Stimulated activated CD4-positive, alpha-beta T cell treated with anti-CD3 and anti-CD28 coated beads, Interleukin-2, amount 100 ng/mL, for 4 hours (primary cell): ENCODE data around the gene FGF2.
"Not testable (repeated sequence)": the region's sequence is repeated elsewhere in the genome, so short reads cannot be mapped to it uniquely, and the experiment has no call there.

Experiments used
- DNase-seq: peaks from one replicate; pipeline ENCODE4 v3.0.0-alpha.2; 2020; ENCODE audit warnings: low read depth

FGF2 gene

GRCh38 chr4:122826553-122827257 is at the start of gene FGF2:
FGF2 (plus strand) TSS chr4:122826831; CDS start chr4:122827175, 344 bp downstream.
- DNase-seq, result no peak

- DNase-seq, result no peak
Observed at GRCh38 chr4:122776916-122777315, 49.7 kb upstream of the FGF2 start.

- no peak for DNase-seq
Observed at GRCh38 chr4:122777846-122778673, 48.6 kb upstream of the FGF2 start.

- no peak for DNase-seq
Observed at GRCh38 chr4:122781486-122781885, 45.1 kb upstream of the FGF2 start.

DNA sequence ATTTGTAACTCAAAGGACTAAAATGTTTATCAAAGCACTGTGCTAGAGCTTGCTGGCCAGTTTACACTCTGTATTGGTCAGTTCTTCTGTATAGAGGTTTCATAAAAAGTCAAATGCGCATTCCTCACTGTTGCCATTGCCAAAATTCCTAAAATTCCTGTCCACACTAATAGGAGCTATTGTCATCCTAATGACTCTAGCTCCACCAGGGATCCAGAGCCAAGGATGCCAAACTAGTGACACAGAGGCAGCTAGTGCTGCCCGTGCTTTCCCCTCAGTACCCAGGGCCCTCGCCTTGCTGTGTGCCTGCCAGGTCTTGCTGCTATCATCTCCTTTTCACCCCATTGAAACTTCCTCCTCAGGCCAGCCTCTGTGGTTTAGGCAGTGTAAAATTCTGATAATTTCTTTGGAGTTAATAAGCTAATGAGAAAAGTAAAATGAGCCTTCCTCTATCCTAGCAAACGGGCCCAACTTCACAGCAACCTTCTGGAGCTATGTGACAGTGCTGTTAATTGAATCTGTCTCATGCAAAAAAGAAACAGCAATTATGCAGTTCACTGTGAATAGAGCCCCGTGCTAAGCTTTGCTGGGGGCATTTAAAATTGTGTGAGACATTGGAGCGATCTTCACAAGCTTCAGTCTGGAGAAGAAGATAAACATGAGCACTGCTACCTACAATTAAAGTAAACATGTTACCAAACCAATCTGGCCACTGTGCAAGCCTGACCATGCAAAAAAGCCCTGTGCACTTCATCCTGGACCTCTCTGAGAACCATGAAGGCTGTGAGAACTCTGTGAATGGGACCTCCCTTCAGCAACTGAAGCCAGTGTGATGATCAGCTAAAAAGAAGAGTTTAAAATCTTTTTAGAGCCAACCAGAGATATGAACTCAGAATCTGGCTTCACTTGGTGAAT is 43.1 kb upstream of the FGF2 start:
- no peak for DNase-seq

DNA sequence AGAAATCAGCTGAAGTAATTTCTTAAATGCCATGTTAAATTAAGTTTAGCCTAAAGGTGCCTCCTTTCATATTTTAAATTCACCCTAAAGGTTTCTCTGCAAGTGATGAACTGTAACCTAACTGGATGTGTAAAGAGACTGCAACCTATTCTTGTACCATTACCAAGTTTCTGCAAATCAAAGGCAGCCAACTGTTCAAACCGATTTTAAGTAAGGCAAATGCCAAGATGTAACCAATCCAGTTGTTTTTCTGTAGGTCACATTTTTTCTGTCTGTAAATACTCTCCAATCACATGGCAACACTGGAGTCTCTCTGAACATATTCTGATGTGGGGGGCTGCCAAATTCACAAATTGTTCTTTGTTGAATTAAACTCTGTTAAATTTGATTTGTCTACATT is 42.4 kb upstream of the FGF2 start:
- no peak for DNase-seq

GRCh38 chr4:122785099-122785498 is 41.5 kb upstream of the FGF2 start:
- DNase-seq, result no peak

DNA sequence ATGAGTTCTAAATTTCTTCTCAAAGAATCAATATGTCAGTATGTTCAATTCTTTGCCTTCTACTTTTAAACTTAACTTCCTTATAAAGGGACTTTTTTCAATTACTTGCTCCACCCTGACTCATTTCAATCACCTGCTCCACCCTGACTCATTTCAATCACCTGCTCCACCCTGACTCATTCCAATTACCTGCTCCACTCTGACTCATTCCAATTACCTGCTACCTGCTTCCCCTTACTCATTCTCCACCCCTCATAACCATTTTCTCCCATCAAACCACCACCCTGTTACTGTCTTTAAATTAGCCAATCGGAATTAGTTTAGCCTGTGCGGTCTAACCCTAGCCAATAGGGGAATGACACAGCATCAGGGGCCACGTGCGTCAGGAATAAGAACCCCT is 40.3 kb upstream of the FGF2 start:
- DNase-seq, result not testable (repeated sequence)

DNA sequence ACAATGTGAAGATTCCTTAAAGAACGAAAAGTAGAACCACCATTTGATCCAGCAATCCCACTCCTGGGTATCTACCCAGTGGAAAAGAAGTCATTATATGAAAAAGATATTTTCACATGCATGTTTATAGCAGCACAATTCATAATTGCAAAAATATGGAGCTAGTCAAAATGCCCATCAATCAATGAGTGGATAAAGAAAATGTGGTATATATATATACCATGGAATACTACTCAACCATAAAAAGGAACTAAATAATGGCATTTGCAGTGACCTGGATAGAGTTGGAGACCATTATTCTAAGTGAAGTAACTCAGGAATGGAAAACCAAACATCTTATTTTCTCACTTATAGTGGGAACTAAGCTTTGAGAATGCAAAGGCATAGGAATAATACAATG is 39.7 kb upstream of the FGF2 start:
- DNase-seq, result not testable (repeated sequence)

DNA sequence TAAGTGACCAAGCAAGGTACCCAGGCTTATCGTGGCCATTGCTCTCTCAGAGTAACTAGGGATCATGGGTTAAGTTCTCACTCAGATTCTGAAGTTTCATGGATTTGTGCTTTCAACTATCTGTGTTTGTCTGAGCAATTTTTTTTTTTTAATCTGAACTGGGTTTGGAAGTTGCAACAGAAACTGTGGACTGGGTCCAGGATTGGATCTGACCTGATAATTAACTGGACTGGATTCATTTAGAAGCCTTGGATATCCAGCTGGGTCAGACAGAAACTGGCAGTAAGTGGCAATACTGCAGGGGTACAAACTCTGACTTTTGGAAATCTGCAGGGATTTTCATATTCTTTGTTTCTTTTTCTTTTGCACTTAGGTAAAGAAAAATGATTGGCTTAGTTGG is 38.7 kb upstream of the FGF2 start:
- DNase-seq, result no peak

DNA sequence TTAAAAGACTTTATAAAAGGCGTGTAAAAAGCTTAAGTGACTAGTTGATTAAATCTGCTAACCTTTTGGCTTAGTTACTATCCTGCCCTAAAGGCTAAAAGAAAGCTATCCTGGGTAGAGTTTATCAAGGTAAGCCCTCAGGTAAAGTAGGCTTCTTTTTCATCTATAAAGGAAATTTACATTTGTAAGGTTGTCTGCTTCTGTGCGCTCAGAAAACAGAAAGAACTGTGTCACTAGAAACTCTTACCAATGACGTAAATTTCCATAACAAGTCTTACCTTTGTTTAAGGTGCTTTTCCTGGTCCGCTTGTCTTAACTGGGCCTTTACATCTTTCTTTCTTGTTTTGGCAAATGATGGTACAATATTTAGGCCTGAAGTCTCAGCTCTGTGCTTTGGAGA is 37.7 kb upstream of the FGF2 start:
- DNase-seq, result no peak

- no peak for DNase-seq
Observed at GRCh38 chr4:122793811-122794210, 32.8 kb upstream of the FGF2 start.

DNA sequence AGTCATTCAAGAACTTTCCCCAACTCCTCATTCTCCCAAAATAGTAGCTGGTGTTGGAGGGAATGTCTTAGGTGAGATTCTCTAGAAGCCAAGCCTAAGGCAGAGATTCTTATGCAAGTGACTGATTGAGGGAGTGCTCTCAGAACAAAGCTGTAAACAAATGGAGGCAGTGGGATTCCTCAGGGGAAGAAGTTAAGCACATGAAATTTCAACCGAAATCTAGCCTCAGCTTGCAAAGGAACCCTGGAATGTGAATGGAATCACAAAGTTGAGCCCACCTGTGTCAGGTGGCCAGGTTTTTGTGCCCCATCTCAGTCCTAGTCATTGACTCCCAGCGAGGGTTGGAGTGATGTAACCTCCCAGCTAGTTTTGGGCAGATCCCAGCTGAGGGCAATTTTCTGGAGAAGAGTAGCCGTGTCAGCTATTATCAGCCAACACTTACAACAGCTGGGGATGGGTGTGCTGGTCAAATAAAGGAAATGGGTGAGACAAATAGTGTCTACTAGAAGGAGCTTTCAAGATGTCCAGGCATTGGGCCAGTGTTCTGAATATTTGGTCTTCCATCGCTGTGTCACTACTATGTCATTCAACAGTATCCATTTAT is 29.7 kb upstream of the FGF2 start:
- DNase-seq, result no peak

- no peak for DNase-seq
Observed at GRCh38 chr4:122797405-122798094, 29.1 kb upstream of the FGF2 start.

- no peak for DNase-seq
Observed at GRCh38 chr4:122798101-122798500, 28.5 kb upstream of the FGF2 start.

DNA sequence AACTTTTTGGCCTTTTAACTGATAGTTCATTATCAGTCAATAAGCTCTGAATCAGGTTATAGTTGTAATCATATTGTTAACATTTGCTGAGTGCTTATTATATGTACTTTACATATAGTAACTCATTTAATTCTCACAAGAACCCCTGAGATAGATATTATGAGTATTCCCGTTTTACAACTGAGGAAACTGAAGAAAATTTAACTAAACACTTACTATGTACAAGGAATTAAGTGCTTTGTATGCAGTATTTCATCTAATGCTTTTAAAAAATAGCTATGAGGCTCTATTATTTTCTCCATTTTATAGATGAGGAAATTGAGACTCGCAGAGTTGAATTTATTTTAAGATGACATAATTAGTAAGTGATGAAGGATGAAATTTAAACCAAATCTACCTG is 27.7 kb upstream of the FGF2 start:
- DNase-seq, result no peak

DNA sequence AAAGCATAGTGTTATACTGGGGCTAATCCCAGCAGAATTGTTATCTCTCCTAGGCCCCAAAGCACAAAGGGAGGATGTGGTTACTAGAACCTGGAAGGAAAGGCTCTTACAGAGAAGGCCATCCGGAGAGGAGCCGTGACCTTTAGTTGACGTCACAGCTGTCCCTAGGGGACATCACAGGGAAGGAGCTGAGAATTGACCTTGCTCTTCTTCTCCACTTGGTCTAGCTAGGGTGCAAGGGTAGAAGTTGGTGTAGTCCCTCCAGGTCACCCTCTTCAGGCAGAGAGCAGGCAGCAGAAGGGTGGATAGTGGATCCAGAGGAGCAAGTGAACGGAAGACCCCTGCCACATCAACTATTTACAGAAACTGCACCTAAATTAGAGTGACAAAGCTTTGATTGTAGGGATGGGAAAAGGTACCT is 22.8 kb upstream of the FGF2 start:
- DNase-seq, result no peak

- no peak for DNase-seq
Observed at GRCh38 chr4:122806981-122807679, 19.5 kb upstream of the FGF2 start.

DNA sequence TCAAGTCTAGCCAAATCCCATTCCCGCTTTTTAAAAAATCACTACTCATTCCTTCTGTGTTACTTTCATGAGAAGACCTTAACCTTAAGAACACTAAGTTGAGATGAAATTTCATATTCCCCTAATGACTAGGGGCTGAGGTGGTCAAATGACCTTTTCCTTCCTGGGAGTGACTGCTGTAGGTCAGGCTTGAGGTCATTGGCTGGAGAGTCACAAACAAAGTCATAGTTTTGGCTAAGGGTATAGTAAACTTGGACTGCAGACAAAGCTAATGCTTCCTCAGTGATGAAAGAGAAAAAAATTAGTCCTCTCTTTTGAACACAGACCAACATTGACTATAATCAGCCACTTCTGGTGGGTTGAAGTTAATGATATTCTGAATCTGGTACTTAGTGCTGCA is 16.0 kb upstream of the FGF2 start:
- DNase-seq, result no peak

DNA sequence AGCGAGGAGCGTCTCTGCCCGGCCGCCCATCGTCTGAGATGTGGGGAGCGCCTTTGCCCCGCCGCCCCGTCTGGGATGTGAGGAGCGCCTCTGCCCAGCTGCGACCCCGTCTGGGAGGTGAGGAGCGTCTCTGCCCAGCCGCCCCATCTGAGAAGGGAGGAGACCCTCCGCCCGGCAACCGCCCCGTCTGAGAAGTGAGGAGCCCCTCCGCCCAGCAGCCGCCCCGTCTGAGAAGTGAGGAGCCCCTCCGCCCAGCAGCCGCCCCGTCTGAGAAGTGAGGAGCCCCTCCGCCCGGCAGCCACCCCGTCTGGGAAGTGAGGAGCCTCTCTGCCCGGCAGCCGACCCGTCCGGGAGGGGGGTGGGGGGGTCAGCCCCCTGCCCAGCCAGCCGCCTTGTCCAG is 14.8 kb upstream of the FGF2 start:
- DNase-seq, result not testable (repeated sequence)

GRCh38 chr4:122812823-122813222 is 13.8 kb upstream of the FGF2 start:
- DNase-seq, result not testable (repeated sequence)
